NCI-H2029 treated with DMSO at 0.1 percent for 48 hours (cell line): ENCODE results near the gene NALF2.

Experiments
- DNase-seq: peaks from one replicate; lab custom pipeline; 2025; lab: John Stamatoyannopoulos, UW

The NALF2 gene

DNA sequence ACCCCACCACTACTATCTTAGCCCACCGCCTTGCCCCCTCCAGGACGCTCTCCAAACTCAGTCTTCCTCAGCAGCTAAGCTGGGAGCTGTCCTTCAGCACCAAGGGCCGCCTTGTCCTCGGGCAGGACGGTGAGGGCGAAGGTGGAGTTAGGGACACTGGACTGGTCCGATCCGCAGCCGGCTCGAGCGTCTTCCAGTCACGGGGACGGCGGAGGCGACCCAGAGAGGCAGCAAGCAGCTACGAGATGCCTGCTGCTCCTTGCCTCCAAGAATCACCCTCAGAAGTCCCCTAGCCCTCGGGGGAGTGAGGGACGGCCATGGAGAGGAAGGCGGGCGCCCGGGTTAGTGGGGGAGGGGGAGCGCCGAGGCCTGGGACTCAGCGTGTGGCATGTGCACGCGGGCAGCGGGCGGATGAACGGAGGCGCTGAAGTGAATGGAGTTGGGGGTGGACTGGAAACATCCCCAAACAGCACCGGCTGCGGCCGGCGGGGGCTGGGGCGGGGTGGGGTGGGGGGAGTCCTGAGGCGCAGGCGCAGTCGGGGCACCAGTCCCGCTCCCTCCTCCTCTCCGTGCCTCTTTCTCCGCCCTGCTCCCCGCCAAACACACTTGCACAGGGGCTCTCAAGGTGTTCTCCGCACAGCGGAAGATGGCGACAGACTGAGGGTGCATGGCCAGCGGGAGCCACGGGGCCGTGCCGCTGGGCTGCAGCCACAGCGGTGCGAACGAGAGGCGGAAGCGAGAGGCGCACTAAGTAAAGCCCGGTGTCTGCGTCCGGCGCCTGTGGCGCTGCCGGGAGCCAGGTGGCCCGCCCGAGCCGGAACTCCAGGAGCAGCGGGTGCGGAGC is at the start of gene NALF2:
Gene NALF2 (plus strand): TSS at position 545 of the 844 bp plus-strand sequence. CDS start 957 bp downstream, outside the sequence.
- DNase-seq: peak; percentile 2

DNA sequence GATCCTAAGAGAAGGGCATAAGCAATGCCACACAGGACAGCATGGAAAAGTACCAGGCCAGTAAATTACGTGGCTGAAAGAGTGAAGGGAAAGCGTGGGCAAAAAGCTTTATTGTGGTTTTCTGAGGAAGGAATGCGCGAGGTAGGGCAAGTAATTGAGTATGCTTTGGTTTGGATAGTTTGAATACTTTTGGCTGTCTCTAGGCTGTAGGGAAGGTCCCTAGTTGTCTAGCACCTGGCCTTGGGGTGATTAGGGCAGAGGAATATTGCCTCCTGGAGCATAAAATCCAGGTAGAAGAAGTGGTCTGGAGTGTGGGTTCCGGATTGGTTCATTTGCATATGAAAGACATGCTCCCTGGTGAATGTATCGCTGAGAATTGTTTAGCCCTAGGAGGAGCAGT is 46.4 kb upstream of the NALF2 start:
- no peak for DNase-seq

DNA sequence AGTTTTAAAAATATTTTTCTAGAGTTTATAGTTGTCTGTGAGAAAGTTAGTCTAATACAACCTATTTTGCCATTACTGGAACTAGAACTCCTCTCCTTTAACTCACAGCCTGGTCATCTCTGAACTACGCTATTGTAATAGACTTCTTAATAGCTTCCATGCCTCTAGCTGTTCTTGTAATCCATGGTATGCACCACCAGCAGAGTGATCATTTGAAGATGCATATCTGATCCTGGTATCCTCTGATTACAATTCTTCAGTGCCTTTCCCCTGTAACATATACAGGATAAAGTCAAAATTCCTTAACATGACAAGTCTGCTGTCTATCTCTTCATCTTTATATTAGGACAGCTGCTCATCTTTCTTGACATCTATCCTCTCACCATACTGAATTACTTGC is 37.6 kb upstream of the NALF2 start:
- DNase-seq: no peak

DNA sequence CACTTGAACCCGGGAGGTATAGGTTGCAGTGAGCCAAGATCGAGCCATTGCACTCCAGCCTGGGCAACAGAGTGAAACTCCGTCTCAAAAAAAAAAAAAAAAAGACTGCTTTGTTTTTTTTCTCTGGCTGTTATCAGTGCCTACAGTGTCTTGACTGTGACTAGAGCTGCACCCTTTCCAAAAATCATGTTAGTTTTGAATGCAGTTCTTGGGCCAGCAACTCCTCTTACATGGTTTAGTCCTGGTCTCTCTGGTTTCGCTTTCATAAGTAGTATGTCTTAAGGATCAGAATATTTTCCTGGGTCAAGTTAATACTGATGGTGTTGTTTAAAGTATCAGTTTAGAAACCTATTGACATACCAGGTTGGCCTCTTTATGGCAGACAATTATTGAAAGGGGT is 34.2 kb upstream of the NALF2 start:
- no peak for DNase-seq

DNA sequence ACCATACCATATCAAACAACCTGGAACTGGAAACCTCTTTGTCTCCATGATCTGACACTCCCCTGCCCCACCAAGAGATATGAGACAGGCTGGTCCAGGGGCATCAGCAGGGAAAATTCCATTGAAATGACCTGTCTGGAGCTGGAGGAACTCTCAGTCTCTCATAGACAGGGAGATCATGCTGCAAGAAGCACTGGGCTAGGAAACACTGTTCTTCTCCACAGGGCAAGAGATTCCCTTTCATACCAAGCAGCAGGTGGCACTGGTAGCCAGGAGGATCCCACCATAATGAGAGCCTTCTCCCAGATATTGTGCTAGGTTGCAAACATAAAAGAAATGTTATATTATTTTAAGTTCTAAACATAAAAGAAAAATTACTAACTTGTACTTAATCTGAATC is 14.5 kb upstream of the NALF2 start:
- no peak for DNase-seq

DNA sequence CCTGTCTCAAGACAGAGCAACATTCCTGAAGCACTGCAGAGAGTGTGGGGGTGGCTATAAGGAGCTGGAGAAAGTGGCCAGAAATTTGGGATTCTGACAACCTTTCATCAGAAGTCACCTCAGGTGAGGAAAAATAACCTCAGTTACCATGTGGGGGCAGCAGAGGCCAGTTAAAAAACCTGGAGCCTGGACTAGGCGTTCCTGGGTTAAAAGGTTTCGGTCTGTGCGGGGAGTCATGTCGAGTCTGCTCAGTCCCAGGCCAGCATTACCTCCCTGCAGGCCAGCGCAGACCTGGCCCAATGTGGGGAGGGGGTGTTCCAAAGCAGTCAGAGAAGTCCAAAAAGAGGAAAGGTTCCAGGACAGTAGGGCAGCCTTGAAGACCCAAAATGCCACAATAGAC is 10.9 kb upstream of the NALF2 start:
- DNase-seq: peak; percentile 0

DNA sequence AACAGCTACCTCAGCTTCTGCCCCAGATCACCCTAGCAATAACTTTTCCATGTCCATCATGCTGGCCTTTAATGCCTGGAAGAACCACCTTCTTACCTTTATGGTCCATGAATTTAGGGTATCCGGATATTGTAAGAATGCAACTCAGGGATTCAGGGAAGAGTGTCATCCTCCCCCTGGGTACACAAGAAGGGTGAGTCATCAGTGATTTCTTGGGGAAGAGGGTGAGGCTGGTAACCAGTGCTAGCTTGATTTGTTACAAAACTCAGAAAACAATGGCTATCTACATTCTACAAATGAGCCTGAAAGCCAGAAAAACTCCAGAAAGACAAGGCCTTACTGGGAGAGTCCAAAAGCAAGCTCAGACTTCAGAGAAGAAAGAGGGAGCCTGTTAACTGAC is 10.4 kb upstream of the NALF2 start:
- DNase-seq: no peak

DNA sequence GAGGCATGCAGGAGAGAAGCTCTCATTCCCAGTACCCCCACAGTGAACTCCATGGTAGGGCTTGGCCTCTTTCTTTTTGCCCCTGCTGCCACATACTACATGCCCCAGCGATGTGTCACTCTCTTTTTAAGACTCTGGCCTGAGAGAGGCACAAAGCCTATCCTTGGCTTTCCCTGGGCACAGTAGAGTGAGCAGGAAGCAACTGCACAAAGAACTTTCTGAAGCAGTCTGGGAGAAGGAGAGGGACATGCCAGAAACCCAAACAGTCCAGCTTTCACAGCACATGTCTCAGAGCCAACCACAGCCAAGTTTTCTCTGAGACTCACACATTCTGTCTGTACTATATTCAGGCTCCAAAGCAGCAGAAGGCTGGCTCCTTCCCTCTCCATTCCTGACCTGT is 7.9 kb upstream of the NALF2 start:
- DNase-seq: no peak

DNA sequence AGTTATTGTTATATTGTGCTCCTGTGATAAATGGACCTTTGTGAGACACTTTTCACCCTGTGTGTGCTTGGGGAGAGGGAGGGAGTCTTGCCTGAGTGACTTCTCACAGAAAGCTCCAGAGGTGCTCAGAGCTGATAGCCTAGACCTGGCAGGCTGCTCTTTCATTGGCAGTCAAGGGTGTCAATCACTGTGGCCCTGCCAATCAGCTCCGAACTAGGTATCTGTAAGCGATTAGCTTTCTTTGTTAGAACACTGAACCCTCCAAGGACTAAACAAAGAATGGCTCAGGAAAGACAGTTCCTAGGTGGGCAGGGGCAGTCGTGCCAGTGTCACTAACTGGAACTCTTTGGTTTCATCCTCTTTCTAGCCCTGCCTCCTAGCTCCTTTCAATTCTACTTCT is 2.7 kb upstream of the NALF2 start:
- DNase-seq: peak; percentile 0

DNA sequence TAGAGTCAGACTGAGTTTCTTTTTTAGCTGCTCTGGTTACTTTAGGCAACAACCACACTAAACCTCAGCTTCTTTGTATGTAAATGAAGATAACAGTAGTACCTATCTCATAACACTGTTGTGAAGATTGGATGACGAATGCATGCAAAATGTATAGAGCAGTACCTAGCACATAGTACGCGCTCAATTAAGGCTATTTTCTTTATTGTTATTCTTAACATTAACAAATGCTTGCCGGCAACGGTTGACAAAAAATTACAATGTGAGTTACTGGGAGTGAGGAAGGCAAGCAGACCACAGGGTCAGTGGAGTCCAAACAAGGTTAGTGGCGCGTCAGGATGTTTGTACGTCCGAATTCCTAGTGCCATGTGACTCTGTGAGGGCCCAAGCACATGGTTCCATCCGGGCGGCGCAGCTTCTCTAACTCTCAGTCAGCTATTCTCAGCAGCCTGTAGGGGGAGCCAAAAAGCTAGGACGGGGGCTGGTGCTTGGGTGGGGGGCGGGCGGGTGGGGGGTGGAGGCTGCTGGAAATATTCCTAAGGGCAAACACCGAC is 821 bp upstream of the NALF2 start:
- peak; percentile 22 for DNase-seq

DNA sequence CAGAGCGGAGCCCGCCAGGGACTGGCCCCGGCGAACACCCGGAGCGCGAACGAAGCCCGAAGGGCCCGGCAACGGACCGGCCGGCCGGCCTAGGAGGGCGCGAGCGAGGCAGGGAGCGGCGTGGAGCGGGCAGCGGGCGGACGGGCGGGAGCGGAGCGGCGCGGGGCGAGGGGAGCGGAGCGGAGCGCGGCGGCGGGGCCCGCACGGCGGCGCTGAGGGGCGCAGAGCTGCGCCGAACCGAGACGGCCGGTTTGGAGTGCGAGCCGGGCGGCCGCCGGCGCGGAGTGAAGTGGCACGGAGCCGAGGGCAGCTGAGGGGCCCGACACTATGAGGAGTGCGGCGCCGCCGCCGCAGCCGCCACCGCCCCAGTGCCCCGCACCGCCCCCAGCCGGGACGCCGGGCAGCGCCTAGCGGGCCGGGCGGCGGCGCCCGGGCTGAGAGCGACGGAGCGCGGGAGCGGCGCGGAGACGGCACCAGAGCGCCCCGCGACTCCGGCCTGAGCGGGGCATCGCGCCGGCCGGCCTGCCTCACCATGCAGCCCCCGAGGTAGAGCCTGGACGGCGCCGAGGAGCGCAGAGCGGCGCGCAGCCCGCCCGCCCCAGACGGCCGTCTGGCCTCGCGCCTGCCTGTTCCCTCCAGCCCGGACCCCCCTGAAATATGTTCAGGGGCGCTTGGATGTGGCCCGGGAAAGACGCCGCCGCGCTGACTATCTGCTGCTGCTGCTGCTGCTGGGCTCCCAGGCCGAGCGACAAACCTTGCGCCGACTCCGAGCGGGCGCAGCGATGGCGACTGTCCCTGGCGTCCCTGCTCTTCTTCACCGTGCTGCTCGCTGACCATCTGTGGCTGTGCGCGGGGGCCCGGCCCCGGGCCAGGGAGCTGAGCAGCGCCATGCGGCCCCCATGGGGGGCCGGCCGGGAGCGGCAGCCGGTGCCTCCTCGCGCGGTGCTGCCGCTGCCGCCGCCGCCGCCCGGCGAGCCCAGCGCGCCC is 793 bp downstream of the NALF2 start:
- DNase-seq: no peak

DNA sequence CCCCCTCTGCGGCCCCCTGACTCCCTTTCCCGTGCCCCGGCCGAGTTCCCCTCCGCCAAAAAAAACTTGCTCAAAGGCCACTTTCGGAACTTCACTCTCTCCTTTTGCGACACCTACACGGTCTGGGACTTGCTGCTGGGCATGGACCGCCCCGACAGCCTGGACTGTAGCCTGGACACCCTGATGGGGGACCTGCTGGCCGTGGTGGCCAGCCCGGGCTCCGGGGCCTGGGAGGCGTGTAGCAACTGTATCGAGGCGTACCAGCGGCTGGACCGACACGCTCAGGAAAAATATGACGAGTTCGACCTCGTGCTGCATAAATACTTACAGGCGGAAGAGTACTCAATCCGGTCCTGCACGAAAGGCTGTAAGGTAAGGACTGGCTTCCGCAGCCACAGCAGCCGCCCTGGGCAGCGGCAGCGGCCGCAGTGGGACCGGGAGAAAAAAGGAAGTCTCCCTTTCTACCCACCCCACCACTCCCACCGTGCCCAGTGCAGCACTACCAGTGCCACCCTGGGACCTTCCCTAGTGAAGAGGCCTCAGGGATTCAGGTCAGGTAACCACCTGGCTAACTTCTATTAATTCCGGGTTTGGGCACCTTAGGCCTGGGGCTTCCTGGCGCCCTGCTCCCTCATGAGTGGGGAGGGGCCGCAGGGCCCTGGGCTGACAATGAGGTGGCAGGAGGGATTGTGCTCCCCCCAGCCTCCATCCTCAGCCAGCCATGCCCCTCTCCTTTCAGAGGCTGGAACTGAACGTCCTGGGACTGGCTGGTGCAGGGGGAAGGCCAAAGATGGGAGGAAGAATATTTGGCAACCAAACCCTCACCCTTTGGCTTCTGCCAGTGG is 1.9 kb downstream of the NALF2 start:
- no peak for DNase-seq

DNA sequence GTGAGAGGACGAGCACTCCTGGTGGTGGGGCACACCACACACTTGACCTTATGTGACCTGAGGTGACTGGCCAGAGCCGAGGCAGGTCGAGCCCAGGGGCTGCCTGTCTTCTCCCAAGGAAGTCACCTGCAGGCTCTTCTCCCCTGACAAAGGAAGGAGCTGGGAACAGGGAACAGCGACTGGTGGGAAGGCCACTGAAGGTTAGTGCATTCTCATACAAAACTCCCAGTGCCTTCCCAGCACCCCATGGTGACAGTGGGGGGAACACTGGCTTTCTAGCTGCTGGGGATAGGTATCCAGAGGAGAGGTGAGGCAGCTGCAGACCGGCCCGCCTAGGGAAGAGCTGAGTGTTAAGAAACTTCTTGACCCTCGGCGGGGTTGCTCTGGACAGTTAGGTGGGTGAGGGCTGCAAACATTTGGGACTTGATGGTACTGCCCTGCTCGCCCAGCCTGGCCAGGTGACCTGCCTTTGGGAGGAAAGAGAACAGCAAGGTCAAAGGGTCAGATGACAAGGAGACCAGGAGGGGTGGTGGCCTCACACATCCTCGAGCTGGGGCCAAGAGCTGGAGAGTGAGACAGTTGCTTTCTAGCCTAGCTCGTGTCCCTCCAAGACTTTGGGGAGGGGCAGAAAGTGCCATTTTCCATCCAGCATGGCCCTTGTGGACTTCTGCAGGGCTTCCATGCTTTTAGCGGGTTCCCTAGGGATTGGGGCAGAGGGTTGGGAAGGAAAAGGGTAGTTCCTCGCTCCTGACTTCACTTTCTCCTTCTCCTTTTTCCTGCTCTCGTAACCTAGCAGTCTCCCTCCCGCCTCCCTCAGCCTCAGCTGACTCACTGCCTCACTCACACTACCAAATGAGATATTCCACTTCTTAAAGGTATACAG is 2.7 kb downstream of the NALF2 start:
- DNase-seq: no peak

DNA sequence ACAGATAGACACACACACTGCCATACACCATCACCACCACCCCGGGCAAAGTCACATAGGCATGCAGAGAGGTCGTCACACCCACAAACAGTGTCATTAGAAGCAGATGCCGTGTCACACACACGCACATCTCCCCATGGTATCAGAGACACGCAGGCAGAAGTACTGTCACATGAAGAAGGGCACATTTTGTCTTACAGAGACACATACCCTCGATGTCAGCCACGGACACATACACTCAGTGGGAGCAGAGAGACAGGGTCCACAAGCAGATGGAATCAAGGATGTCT is 3.3 kb downstream of the NALF2 start:
- DNase-seq: no peak

DNA sequence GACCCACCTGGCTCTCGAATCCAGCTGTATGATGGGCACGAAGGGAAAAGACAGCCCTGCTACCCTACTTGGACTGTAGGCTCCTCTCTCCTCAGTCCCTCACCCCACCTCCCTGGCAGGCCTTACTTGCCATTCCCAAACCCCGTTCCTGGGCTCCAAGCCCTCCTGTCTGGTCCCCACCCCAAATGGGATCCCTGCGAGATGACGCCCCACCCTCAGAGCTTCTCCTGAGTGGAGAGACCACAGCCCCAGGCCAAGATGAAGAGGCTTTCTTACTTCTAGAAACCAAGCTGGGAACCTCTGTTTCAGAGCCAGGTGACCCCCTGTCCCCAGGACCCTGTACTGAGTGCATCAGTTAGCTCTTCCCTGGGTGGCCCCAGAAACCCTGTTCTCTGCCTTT is 4.5 kb downstream of the NALF2 start:
- DNase-seq: no peak

DNA sequence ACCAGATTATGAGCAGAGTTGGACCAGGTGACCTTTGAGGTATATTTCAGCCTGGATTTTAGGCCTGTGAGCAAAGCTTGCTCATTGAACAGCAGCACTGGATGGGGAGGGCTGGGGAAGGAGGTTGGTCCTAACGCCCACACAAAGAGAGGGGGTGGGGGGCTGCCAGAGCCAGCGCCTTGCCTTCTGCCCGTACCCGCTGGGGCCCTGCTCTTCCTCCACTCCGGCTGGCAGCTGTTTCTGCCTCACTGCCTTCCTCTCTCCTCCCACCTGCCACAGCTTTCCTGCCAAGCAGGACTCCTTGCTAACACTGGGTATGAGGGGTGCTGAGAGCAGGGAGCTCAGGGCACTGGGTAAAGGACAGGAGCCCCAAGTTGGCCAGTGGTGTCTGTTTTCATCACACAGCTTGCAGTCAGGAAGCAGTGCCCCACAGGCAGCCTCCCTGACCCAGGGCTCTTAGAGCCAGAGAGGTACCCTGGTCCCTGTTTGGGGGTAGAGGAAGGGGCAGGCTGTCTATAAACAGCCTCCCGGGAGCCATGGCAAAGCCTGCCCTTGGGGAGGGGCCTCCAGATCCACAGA is 6.1 kb downstream of the NALF2 start:
- DNase-seq: no peak

DNA sequence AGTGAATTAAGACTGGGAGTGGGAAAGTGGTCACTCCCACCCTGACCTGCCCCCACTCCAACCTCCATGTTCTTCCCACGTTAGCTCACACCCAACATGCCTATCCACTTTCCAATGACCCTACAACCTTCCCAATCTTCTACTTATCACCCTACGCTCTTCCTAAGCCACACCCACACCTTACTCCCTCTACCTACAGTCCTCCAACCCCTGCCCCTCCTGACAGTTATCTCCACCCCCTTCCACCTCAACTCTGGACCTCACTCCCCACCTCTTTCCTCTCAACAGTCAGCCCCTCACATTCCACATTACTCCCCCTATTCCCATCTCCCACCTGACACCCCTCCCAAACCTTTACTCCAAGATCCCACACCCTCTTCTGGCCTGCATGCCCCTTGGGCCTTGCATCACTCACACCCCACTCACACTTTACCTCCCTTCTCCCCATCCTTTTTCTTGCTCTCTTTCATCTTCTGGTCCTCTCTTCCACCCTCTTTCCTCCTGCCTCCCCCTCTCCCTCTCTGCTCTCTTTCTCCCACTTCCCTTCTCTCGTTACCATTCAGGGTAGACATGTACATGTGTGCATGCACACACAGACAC is 6.9 kb downstream of the NALF2 start:
- DNase-seq: no peak

DNA sequence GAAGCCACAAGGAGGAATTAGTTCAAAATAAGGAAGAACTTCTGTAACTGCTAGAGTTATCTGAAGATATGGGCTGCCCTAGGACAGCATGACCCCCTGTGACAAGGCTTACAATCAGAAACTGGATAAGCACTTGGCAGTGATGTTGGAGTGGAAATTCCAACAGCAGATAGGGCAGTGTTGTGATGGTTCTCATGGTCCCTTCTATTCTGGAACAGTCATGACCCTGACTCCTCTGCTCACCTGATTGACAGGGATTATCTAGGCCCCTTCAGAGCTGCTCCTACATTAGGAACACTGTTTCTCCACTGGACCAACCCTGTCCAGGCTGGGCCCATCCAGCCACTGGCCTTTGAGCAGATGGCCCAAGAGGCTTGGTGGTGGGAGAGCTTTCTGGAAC is 17.9 kb downstream of the NALF2 start:
- DNase-seq: no peak

DNA sequence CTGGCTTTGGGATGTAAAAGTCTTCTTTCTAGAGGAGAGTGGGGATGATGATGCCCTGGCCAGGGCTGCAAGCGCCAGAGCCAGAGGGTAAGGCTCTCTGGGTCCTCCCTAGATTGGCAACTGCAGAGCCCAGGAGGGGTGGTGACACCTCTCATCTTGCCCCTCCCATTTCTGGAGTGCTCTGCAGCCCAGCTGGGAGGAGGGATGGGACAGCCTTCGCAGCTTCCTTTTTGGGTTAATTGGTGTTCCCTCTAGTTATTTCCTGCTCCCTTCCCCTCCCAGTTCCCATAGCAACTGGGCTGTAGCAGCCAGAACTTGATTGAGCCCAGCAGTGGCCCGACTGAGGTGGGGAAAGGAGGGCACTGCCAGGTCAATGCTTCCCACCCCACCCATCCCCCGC is 19.2 kb downstream of the NALF2 start:
- no peak for DNase-seq

DNA sequence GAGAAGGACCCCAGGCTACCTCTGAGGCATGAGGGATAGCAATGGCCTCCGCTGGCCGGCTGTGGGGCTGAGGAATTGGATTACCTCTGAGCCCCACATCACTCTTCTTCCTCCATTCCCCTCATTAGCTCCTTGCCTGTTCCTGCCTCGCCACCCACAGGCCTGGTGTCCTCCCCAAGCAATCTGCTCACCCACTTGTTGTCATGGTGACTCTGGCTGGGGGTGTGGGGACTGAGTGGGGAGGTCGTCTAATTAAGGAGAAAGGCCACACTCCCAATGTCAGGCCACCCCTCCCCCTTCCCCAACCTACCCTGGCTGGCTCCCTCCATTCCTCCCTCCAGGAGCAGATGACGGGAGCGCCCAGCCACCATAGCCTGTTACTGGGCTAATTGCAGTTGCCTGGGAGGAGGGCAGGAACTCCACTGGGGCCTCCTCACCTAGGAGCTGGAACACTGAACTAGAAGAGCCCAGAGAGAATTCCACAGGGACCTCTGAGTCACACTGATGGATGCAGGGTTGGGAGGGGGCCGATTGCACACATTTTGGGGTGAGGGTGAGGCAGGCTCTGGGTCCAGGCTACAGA is 20.7 kb downstream of the NALF2 start:
- DNase-seq: no peak
